NCI-H446 treated with DMSO at 0.1 percent for 48 hours (cell line): ENCODE data around the gene EPHA3.

Experiments
- DNase-seq: peaks from one replicate; lab custom pipeline; 2025; lab: John Stamatoyannopoulos, UW

Gene EPHA3

GRCh38 chr3:89449086-89449485, 341.7 kb downstream of the EPHA3 start:
- no peak for DNase-seq

- no peak for DNase-seq
Measured at GRCh38 chr3:89452066-89452465, 344.6 kb downstream of the EPHA3 start.

DNA sequence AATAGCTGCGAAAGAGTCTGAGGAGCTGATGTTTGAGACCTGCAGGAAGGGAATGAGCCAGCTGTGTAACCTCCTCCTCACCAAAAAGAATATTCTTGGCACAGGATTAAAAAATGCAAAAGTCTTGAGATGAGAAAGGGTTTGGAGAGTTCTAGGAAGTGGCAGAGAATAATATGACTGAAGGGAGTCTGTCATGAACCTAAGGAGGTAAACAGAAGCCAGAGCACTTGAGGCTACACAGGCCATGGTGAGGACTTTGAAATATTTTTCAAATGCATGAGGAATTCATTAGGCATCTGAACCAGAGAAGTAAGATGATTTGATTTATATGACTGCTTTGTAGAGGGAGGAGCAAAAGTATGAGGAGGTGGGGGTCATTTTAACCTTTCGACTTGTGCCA, 347.8 kb downstream of the EPHA3 start:
- no peak for DNase-seq

GRCh38 chr3:89467898-89468363, 360.5 kb downstream of the EPHA3 start:
- DNase-seq: no peak

DNA sequence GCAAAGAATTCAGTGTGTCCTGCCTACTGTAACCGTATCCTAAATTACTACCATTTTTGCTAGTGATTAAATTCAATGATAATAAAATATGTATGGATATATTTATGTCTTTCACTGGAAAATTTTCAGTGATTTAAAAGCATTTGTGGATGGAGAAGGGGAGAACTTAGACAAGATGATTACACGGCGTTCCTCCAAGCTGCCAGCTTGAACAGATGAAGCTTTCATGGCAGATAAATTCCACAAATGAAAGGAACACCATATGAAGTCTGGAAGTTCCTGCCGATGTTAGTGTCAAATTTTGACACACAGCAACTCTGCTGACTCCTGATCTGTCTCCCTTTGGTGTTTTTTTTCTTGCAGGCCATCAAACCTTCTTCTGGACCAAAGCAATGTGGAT, 364.7 kb downstream of the EPHA3 start:
- no peak for DNase-seq

- no peak for DNase-seq
Measured at GRCh38 chr3:89474333-89475130, 367.1 kb downstream of the EPHA3 start.

GRCh38 chr3:89488800-89489580, 381.6 kb downstream of the EPHA3 start:
- no peak for DNase-seq

DNA sequence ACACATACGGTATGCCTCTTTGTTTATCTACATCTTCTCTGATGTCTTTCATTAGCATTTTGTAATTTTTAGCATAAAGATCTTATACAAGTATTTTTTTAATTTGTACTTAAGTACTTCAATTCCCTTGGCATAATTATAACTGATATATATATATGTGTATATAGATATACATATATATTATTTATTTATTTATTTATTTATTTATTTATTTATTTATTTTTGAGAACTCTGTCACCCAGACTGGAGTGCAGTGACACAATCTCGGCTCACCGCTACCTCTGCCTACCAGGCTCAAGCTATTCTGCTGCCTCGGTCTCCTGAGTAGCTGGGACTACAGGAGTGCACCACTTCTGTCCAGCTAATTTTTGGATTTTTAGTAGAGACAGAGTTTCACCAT, 382.7 kb downstream of the EPHA3 start:
- DNase-seq: no peak

- DNase-seq: no peak
Measured at GRCh38 chr3:89494734-89495133, 387.3 kb downstream of the EPHA3 start.

DNA sequence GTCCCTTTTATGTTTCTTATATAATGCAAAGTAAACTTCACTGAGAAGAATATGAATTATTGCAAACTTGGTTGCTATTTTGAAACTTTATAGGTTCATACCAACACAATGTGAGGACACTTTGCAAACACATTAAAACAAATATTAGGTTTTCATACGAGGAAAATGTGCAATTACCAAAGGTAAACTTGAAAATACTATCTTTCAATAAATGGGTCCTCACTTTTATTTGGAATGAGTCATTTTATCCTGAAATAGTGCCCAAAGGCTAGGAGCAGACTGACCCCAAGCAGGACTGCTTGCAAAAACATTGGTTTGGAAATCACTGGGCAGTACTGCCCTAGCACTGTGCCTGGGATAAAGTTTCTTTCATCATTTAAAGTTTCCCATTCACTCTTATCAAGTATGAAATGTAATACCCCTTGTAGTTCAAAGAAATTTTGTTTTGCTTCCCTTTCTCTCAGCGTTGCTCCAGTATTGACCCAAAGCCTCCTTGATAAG, 396.5 kb downstream of the EPHA3 start:
- no peak for DNase-seq

GRCh38 chr3:89504432-89504831, 397.0 kb downstream of the EPHA3 start:
- no peak for DNase-seq

- no peak for DNase-seq
Measured at GRCh38 chr3:89506462-89507103, 399.2 kb downstream of the EPHA3 start.

DNA sequence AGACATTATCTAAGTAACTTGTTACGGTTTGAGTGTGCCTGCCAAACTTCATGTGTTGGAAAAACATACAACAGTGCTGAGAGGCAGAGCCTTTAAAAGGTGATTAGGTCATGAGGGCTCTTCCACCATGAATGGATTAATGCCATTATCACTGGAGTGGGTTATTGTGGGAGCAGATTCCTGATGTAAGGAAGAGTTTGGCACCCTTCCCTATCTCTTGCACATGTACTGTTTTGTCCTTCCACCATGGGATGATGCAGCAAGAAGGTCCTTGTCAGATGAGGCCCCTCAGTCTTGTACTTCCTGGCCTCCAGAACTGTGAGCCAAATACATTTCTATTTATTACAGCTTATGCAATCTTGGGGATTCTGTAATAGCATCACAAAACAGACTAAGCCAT, 413.9 kb downstream of the EPHA3 start:
- no peak for DNase-seq

- no peak for DNase-seq
Measured at GRCh38 chr3:89522155-89522554, 414.7 kb downstream of the EPHA3 start.

- DNase-seq: no peak
Measured at GRCh38 chr3:89525609-89526008, 418.2 kb downstream of the EPHA3 start.

DNA sequence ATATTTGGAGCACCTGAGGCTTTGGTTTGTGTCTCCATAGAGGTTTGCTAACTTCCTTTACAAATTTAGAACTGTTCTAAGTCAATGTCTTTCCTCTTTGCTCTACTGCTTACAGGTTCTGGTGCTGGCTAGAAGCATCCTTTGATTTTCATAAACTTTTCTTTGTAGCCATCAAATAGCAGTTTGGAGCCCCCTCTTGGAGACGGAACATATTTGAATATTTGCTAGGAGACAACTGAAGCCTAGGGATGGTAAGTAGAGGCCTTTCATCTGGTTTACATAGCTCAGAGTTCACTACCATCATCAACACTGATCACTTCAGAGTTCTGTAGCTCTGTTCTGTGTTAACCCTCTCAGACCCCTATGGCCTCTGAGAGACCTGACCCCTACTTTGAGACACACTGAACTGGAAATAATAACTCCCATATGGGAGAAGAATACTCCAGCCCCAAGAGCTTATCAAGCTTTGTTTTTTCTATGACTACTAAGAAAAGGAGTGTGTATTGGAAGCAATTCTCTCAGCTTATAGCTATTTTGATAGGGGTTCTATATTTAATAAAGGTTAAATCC, 420.4 kb downstream of the EPHA3 start:
- DNase-seq: no peak
